Heart left ventricle (tissue), 16 donors: ENCODE data around the gene DPP10. TPM values are rescaled to one million over a fixed set of nuclear protein-coding genes. Genes with fewer than 3 reads are reported as not detected.

ENCODE experiments used
- ATAC-seq, 4 donors: fragments of 200-7000 bp; cut with Tn5 transposase; one replicate each; pipeline ENCODE4 v1.9.1; 2020 to 2022; ENCODE audit warnings: moderate library complexity in 4 of 4, mild to moderate bottlenecking in 3 of 4, moderate number of reproducible peaks in 1 of 4
- DNase-seq, 5 donors: peaks; one replicate each; pipeline ENCODE4 v3.0.0-alpha.2; 2020
- H3K27ac ChIP-seq, 12 donors: fragments of 200-600 bp; sonication (generic) in 4 of 12; one replicate each; pipeline versions ENCODE4 v1.5.0 to v1.8.0; 2016 to 2022; ENCODE audit warnings: mild to moderate bottlenecking in 2 of 12
- H3K27me3 ChIP-seq, 9 donors: fragments of 200-600 bp; sonication (generic) in 2 of 9; one replicate each; pipeline versions ENCODE4 v1.5.1 to v1.8.0; 2016 to 2022; ENCODE audit warnings: mild to moderate bottlenecking in 3 of 9
- H3K36me3 ChIP-seq, 9 donors: fragments of 200-600 bp; sonication (generic) in 2 of 9; one replicate each; pipeline versions ENCODE4 v1.5.0 to v1.8.0; 2018 to 2022; ENCODE audit warnings: mild to moderate bottlenecking in 2 of 9
- H3K4me1 ChIP-seq, 12 donors: fragments of 200-600 bp; sonication (generic) in 4 of 12; one replicate each; pipeline versions ENCODE4 v1.5.0 to v1.8.0; 2016 to 2022; ENCODE audit warnings: mild to moderate bottlenecking in 3 of 12
- H3K4me3 ChIP-seq, 12 donors: fragments of 200-600 bp; sonication (generic) in 4 of 12; one replicate each; pipeline versions ENCODE4 v1.5.0 to v1.8.0; 2017 to 2022; ENCODE audit warnings: mild to moderate bottlenecking in 9 of 12, moderate library complexity in 4 of 12
- H3K9me3 ChIP-seq, 12 donors: fragments of 200-600 bp; sonication (generic) in 4 of 12; one replicate each; pipeline versions ENCODE4 v1.5.0 to v1.8.0; 2016 to 2022; ENCODE audit warnings: mild to moderate bottlenecking in 1 of 12
- POLR2A ChIP-seq, 2 donors: fragments of 450-650 bp; IDR thresholded peaks; one replicate each; pipeline ENCODE4 v1.6.1; 2017; ENCODE audit warnings: antibody characterized with exemption in 2 of 2, mild to moderate bottlenecking in 2 of 2, moderate library complexity in 2 of 2
- WGBS, 4 donors: extraction: QIAGEN DNeasy Blood & Tissue Kit in 2 of 4; methylation state at CpG; one replicate each; pipeline versions ENCODE4 v1.1.5 to v1.1.7; 2013 to 2018; 5-methylcytosine and 5-hydroxymethylcytosine counted together
- intact Hi-C, 10 donors: fragments of 100-400 bp; cut with DNase I; formaldehyde crosslinking; loops; one replicate each; pipeline versions ENCODE4 v1.11.1 to v1.14.2; 2022
- polyA plus RNA-seq, 2 donors: library from polyadenylated mRNA; stranded (reverse); fragments of 200-250 nt; gene quantifications; one replicate each; pipeline ENCODE4 v1.2.3, GENCODE V29; 2013
- total RNA-seq, 9 donors: library from RNA; depleted of rRNA in 2 of 9; stranded (reverse); fragments of >200 nt in 2 of 9; fragmentation: NEBNext Ultra II Directional in 3 of 9; extraction: Animal tissue kit (Norgen Biotek cat#: 25700) in 3 of 9; gene quantifications; one replicate each; pipeline versions ENCODE4 v1.1.0 to v1.2.4, GENCODE V29; 2016 to 2023
- TF ChIP-seq, protein P1 (sequence below), 12 donors: fragments of 200-600 bp; sonication (generic) in 4 of 12; IDR thresholded peaks; one replicate each; pipeline versions ENCODE4 v1.5.0 to v1.8.0; 2018 to 2022; ENCODE audit warnings: antibody characterized with exemption in 12 of 12, mild to moderate bottlenecking in 5 of 12
- donor health status: ischemic (EF 13 %, LVEDD 7.1; RV severe dilation, severe dysfunction).
- donor health status: healthy with polysubstance abuse.
- donor health status: DM: no; HTN: yes; CAD: no.
- donor health status: DM: no; HTN: no; CAD: no.
- donor health status: ischemic (EF 25% LVEDD 6.9; RV normal size, moderate dysfunction).
- donor health status: ischemic (EF 25% LVEDD 5.7; RV mildly dilated, moderate dysfunction).
- donor health status: healthy.
- donor health status: DM: yes; HTN: yes; CAD: no.
- donor health status: ischemic (EF 35%, LVEDD 5.7; RV mildly dilated, moderate dysfunction).
- donor health status: nonischemic (EF 11% LVEDD 7.7; RV severe dilation, severe dysfunction).
- donor health status: DM: yes; HTN: yes; CAD: no.
- donor health status: PGD.
- donor health status: ischemic (EF 29% LVEDD 5.4; RV normal size, mild dysfunction).
- donor health status: nonischemic (EF 23%, LVEDD 6.1; RV moderate dilation, normal function).

The DPP10 gene
- total and polyA plus RNA-seq, 11 donors, result 0.88 TPM; not detected in 10

DNA sequence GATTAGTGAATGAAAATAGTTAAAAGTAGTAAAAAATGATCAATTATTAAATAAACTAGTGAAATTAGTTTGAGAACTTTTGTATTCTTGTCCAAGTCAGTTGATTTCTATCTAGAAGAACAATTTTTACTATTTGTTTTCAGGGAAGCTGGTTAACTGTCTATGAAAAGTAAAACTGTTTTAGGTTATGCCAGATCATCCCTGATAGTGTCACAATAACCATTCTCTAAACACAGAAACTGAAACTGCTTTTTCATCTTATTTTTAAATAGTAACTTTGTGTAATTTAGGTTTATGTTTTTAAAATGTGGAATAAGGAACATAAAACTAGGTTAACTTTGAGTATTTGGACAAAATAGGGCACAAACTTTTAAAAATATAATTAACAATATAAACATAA, 1087.2 kb downstream of the DPP10 start:
- ATAC-seq, result no peak

DNA sequence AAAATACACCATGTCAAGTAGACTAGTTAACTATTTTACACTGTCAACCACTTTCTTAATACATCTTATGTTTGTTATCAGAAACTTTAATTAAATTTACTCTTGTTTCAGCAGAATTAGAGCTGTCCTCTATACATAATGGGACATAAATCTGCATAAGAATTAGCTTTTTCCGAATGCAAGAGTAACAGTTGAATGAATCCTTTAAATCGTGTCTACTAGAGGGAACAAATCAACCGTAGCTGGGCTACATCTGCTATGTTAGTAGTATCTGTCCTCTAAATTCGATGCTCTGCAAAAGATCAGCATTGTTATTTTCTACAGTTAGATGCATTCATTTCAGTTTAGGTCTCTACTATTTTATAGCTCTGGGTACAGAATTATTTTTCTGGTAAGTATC, 1090.6 kb downstream of the DPP10 start:
- WGBS, 4 donors, result 71 to 80% (median 76%) methylated on average over 4 of the region's 4 CpGs
- DNase-seq (no peak), ATAC-seq (no peak)
- no peaks in the 10 kb centered on the region for H3K36me3 ChIP-seq
- H3K27me3 ChIP-seq, result no peaks in the 10 kb centered on the region
- no peak for TF ChIP-seq POLR2A (IDR thresholded peaks at IDR 0.05)
- TF ChIP-seq, protein P1, sequence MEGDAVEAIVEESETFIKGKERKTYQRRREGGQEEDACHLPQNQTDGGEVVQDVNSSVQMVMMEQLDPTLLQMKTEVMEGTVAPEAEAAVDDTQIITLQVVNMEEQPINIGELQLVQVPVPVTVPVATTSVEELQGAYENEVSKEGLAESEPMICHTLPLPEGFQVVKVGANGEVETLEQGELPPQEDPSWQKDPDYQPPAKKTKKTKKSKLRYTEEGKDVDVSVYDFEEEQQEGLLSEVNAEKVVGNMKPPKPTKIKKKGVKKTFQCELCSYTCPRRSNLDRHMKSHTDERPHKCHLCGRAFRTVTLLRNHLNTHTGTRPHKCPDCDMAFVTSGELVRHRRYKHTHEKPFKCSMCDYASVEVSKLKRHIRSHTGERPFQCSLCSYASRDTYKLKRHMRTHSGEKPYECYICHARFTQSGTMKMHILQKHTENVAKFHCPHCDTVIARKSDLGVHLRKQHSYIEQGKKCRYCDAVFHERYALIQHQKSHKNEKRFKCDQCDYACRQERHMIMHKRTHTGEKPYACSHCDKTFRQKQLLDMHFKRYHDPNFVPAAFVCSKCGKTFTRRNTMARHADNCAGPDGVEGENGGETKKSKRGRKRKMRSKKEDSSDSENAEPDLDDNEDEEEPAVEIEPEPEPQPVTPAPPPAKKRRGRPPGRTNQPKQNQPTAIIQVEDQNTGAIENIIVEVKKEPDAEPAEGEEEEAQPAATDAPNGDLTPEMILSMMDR (IDR thresholded peaks at IDR 0.05), result no peak
- no peaks in the 10 kb centered on the region for H3K4me1 ChIP-seq
- peaks cover 0 to 6% (median 0%) of the 10 kb centered on the region in 12 donors for H3K9me3 ChIP-seq
- no peak overlapping the region for H3K4me3 ChIP-seq
- H3K27ac ChIP-seq, result no peak overlapping the region
- intact Hi-C loops, result no loop called here

More for the DNA sequence above, 1087.2 kb downstream of the DPP10 start:
- Histone ChIP-seq H3K4me3 (no peak overlapping the region), H3K36me3 (no peaks in the 10 kb centered on the region), H3K27me3 (no peaks in the 10 kb centered on the region), H3K4me1 (no peaks in the 10 kb centered on the region), H3K27ac (no peak overlapping the region), H3K9me3 (no peaks in the 10 kb centered on the region)
- intact Hi-C loops, result no loop called here
- DNase-seq, result no peak
- no peak for TF ChIP-seq POLR2A (IDR thresholded peaks at IDR 0.05)
- TF ChIP-seq, protein P1 (IDR thresholded peaks at IDR 0.05), result no peak

DNA sequence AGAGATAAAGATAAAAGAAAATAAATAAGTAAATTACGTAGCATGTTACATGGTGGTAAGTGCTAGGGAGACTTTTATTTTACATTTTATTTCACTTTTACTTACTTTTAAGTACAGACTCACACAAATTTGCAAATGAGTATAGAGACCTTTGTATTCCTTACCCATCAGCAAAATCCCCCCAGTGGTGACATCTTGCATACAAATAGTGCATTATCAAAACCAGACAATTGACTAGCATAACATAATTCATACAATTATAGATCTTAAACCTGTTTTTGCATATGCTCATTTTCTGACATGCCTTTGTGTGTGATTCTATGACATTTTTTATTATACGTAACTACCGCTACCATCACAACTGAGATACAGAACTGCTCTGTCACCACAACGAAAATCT, 1099.4 kb downstream of the DPP10 start:
- H3K9me3 ChIP-seq, result peaks cover 0 to 3% (median 0%) of the 10 kb centered on the region in 12 donors
- WGBS, 4 donors, result 89 to 95% (median 90%) methylated on average over 4 of the region's 4 CpGs
- no peaks in the 10 kb centered on the region for H3K4me1 ChIP-seq
- intact Hi-C loops, result no loop called here
- no peak for DNase-seq
- H3K27me3 ChIP-seq, result no peaks in the 10 kb centered on the region
- no peak overlapping the region for H3K4me3 ChIP-seq
- ATAC-seq, result no peak
- H3K36me3 ChIP-seq, result no peaks in the 10 kb centered on the region
- no peak for TF ChIP-seq POLR2A (IDR thresholded peaks at IDR 0.05)
- TF ChIP-seq, protein P1 (IDR thresholded peaks at IDR 0.05), result no peak
- no peak overlapping the region for H3K27ac ChIP-seq

DNA sequence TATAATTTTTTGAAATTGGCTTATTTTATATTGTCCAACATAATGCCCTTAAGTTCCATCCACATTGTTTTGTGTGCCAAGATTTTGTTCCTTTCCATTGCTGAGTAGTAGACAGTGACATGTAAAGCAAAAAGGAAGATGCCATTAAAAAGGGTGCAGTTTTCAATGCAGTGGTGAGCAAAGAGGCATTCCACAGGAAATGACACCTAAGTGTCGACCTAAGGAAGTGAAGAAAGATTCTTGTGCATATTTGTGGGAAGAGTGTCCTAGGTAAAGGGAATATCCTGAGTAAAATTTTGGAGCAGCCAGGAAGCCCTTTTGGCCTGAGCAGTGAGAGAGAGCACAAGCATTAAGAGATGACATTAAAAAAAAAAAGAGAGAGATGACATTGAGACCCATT, 1099.9 kb downstream of the DPP10 start:
- 38 to 60% (median 51%) methylated on average over 1 of the region's 1 CpG for WGBS, 4 donors
- no peaks in the 10 kb centered on the region for H3K27me3 ChIP-seq

More for the DNA sequence above, 1099.9 kb downstream of the DPP10 start:
- Histone ChIP-seq H3K4me1 (no peaks in the 10 kb centered on the region), H3K27ac (no peak overlapping the region), H3K4me3 (no peak overlapping the region), H3K9me3 (peaks cover 0 to 3% (median 0%) of the 10 kb centered on the region in 12 donors), H3K36me3 (no peaks in the 10 kb centered on the region)
- ATAC-seq (no peak), DNase-seq (no peak)
- no peak for TF ChIP-seq POLR2A (IDR thresholded peaks at IDR 0.05)
- TF ChIP-seq, protein P1 (IDR thresholded peaks at IDR 0.05), result no peak
- intact Hi-C loops, result no loop called here
